Activated CD4-positive, alpha-beta memory T cell treated with anti-CD3 and anti-CD28 coated beads, Interleukin-2, amount 10 ng/mL, durations not matched to agents 7 days and 5 days (primary cell): Measurements from ENCODE around the gene IGSF9. TPM values are rescaled to one million over a fixed set of nuclear protein-coding genes. Genes with fewer than 3 reads are reported as not detected.
A peak's percentile ranks its signal among the peaks of the same experiment; 100 is the strongest.

ENCODE experiments used
- CTCF ChIA-PET: fragments of 350-600 bp; sonication (Branson Sonifier 250); formaldehyde crosslinking; loops from one replicate; lab custom pipeline; 2021; ENCODE audit warnings: antibody characterized with exemption, inconsistent platforms; lab: Charles Lee
- POLR2A ChIA-PET: fragments of 350-600 bp; sonication (Branson Sonifier 250); formaldehyde crosslinking; loops from one replicate; lab custom pipeline; 2021; ENCODE audit warnings: antibody characterized with exemption; lab: Charles Lee
- DNase-seq: peaks from one replicate; pipeline ENCODE4 v3.0.0-alpha.2; 2020
- H3K27ac Mint-ChIP-seq: one replicate; pipeline ENCODE4 v1.8.0; 2021; ENCODE audit warnings: mild to moderate bottlenecking, mixed read lengths
- H3K27me3 Mint-ChIP-seq: one replicate; pipeline ENCODE4 v1.8.0; 2021; ENCODE audit warnings: mixed read lengths
- H3K36me3 Mint-ChIP-seq: one replicate; pipeline ENCODE4 v1.8.0; 2021; ENCODE audit warnings: low read depth, mixed read lengths
- H3K4me1 Mint-ChIP-seq: one replicate; pipeline ENCODE4 v1.8.0; 2021; ENCODE audit warnings: mixed read lengths
- H3K4me3 Mint-ChIP-seq: one replicate; pipeline ENCODE4 v1.8.0; 2021; ENCODE audit warnings: mild to moderate bottlenecking, mixed read lengths
- H3K9me3 Mint-ChIP-seq: one replicate; pipeline ENCODE4 v1.8.0; 2021; ENCODE audit warnings: mixed read lengths
- total RNA-seq, 2 experiments: library from RNA; stranded (reverse); gene quantifications; one replicate each; pipeline ENCODE4 v1.2.3, GENCODE V29; 2021

The IGSF9 gene
- total RNA-seq, 2 experiments from 2014 or later, result not detected

GRCh38 chr1:159940006-159940620 lies 5.3 kb downstream of the IGSF9 start:
- Mint-ChIP-seq H3K4me3 (no peak overlapping the region), H3K27ac (no peak overlapping the region), H3K27me3 (peaks cover 42% of the 10 kb centered on the region), H3K4me1 (peaks cover 28% of the 10 kb centered on the region), H3K9me3 (no peaks in the 10 kb centered on the region), H3K36me3 (no peaks in the 10 kb centered on the region)
- DNase-seq, result no peak
- ChIA-PET POLR2A (interaction anchor here (1.2 to 9.3 kb wide), 2 partner anchors 16 to 19 kb away, joined by 3 to 56 read pairs; partner anchors contain the start of gene TAGLN2), CTCF (interaction anchor here (0.8 to 9.9 kb wide), 2 partner anchors 66 to 91 kb away, joined by 3 to 160 read pairs; no protein-coding TSS in a partner anchor)

GRCh38 chr1:159939678-159940002 lies 5.8 kb downstream of the IGSF9 start:
- no peak overlapping the region for H3K27ac Mint-ChIP-seq
- ChIA-PET POLR2A (interaction anchor here (1.2 to 9.3 kb wide), 2 partner anchors 15 to 18 kb away, joined by 3 to 56 read pairs; partner anchors contain the start of gene TAGLN2), CTCF (interaction anchor here (0.8 to 9.9 kb wide), 3 partner anchors 67 to 91 kb away, joined by 3 to 160 read pairs (median 3); no protein-coding TSS in a partner anchor)
- DNase-seq, result no peak
- H3K9me3 Mint-ChIP-seq, result no peaks in the 10 kb centered on the region
- H3K4me1 Mint-ChIP-seq, result peaks cover 28% of the 10 kb centered on the region
- no peaks in the 10 kb centered on the region for H3K36me3 Mint-ChIP-seq
- H3K27me3 Mint-ChIP-seq, result peaks cover 42% of the 10 kb centered on the region
- no peak overlapping the region for H3K4me3 Mint-ChIP-seq

GRCh38 chr1:159938905-159939677 lies 6.3 kb downstream of the IGSF9 start:
- POLR2A ChIA-PET, result interaction anchor here (1.2 to 9.3 kb wide), 2 partner anchors 15 to 18 kb away, joined by 3 to 56 read pairs; partner anchors contain the start of gene TAGLN2
- H3K27me3 Mint-ChIP-seq, result peaks cover 36% of the 10 kb centered on the region
- H3K4me3 Mint-ChIP-seq, result no peak overlapping the region
- H3K9me3 Mint-ChIP-seq, result no peaks in the 10 kb centered on the region
- H3K4me1 Mint-ChIP-seq, result peaks cover 28% of the 10 kb centered on the region
- H3K36me3 Mint-ChIP-seq, result no peaks in the 10 kb centered on the region
- CTCF ChIA-PET, result interaction anchor here (0.9 to 9.9 kb wide), 6 partner anchors 16 to 353 kb away, joined by 3 to 160 read pairs (median 4); no protein-coding TSS in a partner anchor
- H3K27ac Mint-ChIP-seq, result no peak overlapping the region
- no peak for DNase-seq

GRCh38 chr1:159938211-159938852 lies 7.1 kb downstream of the IGSF9 start:
- Mint-ChIP-seq H3K9me3 (no peaks in the 10 kb centered on the region), H3K27ac (no peak overlapping the region), H3K4me1 (peaks cover 28% of the 10 kb centered on the region), H3K36me3 (no peaks in the 10 kb centered on the region), H3K27me3 (peaks cover 32% of the 10 kb centered on the region), H3K4me3 (no peak overlapping the region)
- DNase-seq, result peak; percentile 45
- CTCF ChIA-PET, result interaction anchor here (1.2 to 9.9 kb wide), 6 partner anchors 16 to 353 kb away, joined by 3 to 160 read pairs (median 4); no protein-coding TSS in a partner anchor
- POLR2A ChIA-PET, result interaction anchor here (1.2 to 9.3 kb wide), 2 partner anchors 14 to 17 kb away, joined by 3 to 56 read pairs; partner anchors contain the start of gene TAGLN2

- Mint-ChIP-seq H3K36me3 (no peaks in the 10 kb centered on the region), H3K4me3 (no peak overlapping the region), H3K4me1 (peaks cover 28% of the 10 kb centered on the region), H3K27ac (no peak overlapping the region), H3K9me3 (no peaks in the 10 kb centered on the region), H3K27me3 (peaks cover 26% of the 10 kb centered on the region)
- ChIA-PET CTCF (interaction anchor here (0.9 to 9.9 kb wide), 8 partner anchors 8 to 315 kb away, joined by 3 to 160 read pairs (median 4); partner anchors contain the start of gene IGSF9), POLR2A (interaction anchor here (1.4 to 9.3 kb wide), 2 partner anchors 13 to 70 kb away, joined by 3 to 56 read pairs; partner anchors contain the start of gene TAGLN2)
- DNase-seq, result no peak
These were observed 8.2 kb downstream of the IGSF9 start for GRCh38 chr1:159937054-159937750.

- Mint-ChIP-seq H3K27me3 (peaks cover 23% of the 10 kb centered on the region), H3K9me3 (no peaks in the 10 kb centered on the region), H3K4me3 (no peak overlapping the region), H3K36me3 (no peaks in the 10 kb centered on the region), H3K4me1 (peaks cover 28% of the 10 kb centered on the region), H3K27ac (no peak overlapping the region)
- ChIA-PET POLR2A (interaction anchor here (1.4 to 9.3 kb wide), 2 partner anchors 12 to 71 kb away, joined by 3 to 56 read pairs; partner anchors contain the start of gene TAGLN2), CTCF (interaction anchor here (0.7 to 9.9 kb wide), 9 partner anchors 9 to 652 kb away, joined by 3 to 160 read pairs (median 3); partner anchors contain the start of genes IGSF9 and TAGLN2)
- peak; percentile 86 for DNase-seq
These were observed 9.0 kb downstream of the IGSF9 start for GRCh38 chr1:159936273-159936904.

- H3K4me1 Mint-ChIP-seq, result peaks cover 28% of the 10 kb centered on the region
- no peak for DNase-seq
- H3K36me3 Mint-ChIP-seq, result no peaks in the 10 kb centered on the region
- ChIA-PET POLR2A (interaction anchor here (9.3 kb wide), 1 partner anchor 12 kb away, joined by 56 read pairs; the partner anchor contains the start of gene TAGLN2), CTCF (interaction anchor here (0.7 to 9.9 kb wide), 9 partner anchors 10 to 653 kb away, joined by 3 to 160 read pairs (median 4); partner anchors contain the start of gene TAGLN2)
- no peaks in the 10 kb centered on the region for H3K9me3 Mint-ChIP-seq
- H3K27me3 Mint-ChIP-seq, result peaks cover 23% of the 10 kb centered on the region
- H3K27ac Mint-ChIP-seq, result no peak overlapping the region
- H3K4me3 Mint-ChIP-seq, result no peak overlapping the region
These were observed 9.6 kb downstream of the IGSF9 start for GRCh38 chr1:159935719-159936272.

GRCh38 chr1:159935305-159935704 lies 10.1 kb downstream of the IGSF9 start:
- Mint-ChIP-seq H3K4me1 (peaks cover 28% of the 10 kb centered on the region), H3K27ac (no peak overlapping the region), H3K27me3 (peaks cover 23% of the 10 kb centered on the region), H3K36me3 (no peaks in the 10 kb centered on the region), H3K9me3 (no peaks in the 10 kb centered on the region), H3K4me3 (no peak overlapping the region)
- ChIA-PET CTCF (interaction anchor here (0.8 to 9.9 kb wide), 9 partner anchors 10 to 151 kb away, joined by 3 to 160 read pairs (median 7); partner anchors contain the start of gene TAGLN2), POLR2A (interaction anchor here (2.2 to 9.3 kb wide), 2 partner anchors 11 to 73 kb away, joined by 6 to 56 read pairs; partner anchors contain the start of gene TAGLN2)
- DNase-seq, result no peak

GRCh38 chr1:159934136-159935039 lies 11.0 kb downstream of the IGSF9 start:
- Mint-ChIP-seq H3K4me3 (no peak overlapping the region), H3K9me3 (no peaks in the 10 kb centered on the region), H3K36me3 (no peaks in the 10 kb centered on the region), H3K4me1 (peaks cover 28% of the 10 kb centered on the region), H3K27ac (no peak overlapping the region), H3K27me3 (peaks cover 23% of the 10 kb centered on the region)
- POLR2A ChIA-PET, result interaction anchor here (2.2 to 9.3 kb wide), 2 partner anchors 10 to 73 kb away, joined by 6 to 56 read pairs; partner anchors contain the start of gene TAGLN2
- no peak for DNase-seq
- CTCF ChIA-PET, result interaction anchor here (0.8 to 9.9 kb wide), 9 partner anchors 9 to 152 kb away, joined by 3 to 160 read pairs (median 4); partner anchors contain the start of gene TAGLN2

- no peak for DNase-seq
- ChIA-PET POLR2A (interaction anchor here (2.2 to 9.3 kb wide), 2 partner anchors 9 to 74 kb away, joined by 6 to 56 read pairs; partner anchors contain the start of gene TAGLN2), CTCF (interaction anchor here (1.0 to 9.9 kb wide), 5 partner anchors 8 to 153 kb away, joined by 3 to 160 read pairs (median 7); partner anchors contain the start of gene TAGLN2)
- Mint-ChIP-seq H3K36me3 (no peaks in the 10 kb centered on the region), H3K4me1 (peaks cover 21% of the 10 kb centered on the region), H3K27me3 (peaks cover 18% of the 10 kb centered on the region), H3K27ac (no peak overlapping the region), H3K9me3 (no peaks in the 10 kb centered on the region), H3K4me3 (no peak overlapping the region)
These were observed 12.1 kb downstream of the IGSF9 start for GRCh38 chr1:159933347-159933746.
